Rectal smooth muscle tissue (tissue), 1 donor: ENCODE data around the gene SGK1.
"Not testable (repeated sequence)": the region's sequence is repeated elsewhere in the genome, so short reads cannot be mapped to it uniquely, and the experiment has no call there.

Source experiments
- H3K27ac ChIP-seq: one replicate; pipeline ENCODE4 v1.7.0; 2013; ENCODE audit warnings: low read depth, low read length, inconsistent platforms
- H3K27me3 ChIP-seq: one replicate; pipeline ENCODE4 v1.7.0; 2013; ENCODE audit warnings: low read length; ENCODE audit not compliant: control insufficient read depth, insufficient read depth
- H3K36me3 ChIP-seq: one replicate; pipeline ENCODE4 v1.7.0; 2013; ENCODE audit warnings: low read length; ENCODE audit not compliant: control insufficient read depth, insufficient read depth
- H3K4me1 ChIP-seq: one replicate; pipeline ENCODE4 v1.7.0; 2013; ENCODE audit warnings: low read length; ENCODE audit not compliant: control insufficient read depth, insufficient read depth
- H3K4me3 ChIP-seq: one replicate; pipeline ENCODE4 v1.7.0; 2013; ENCODE audit warnings: low read length
- H3K9ac ChIP-seq: one replicate; pipeline ENCODE4 v1.7.0; 2013; ENCODE audit warnings: low read length

Gene SGK1

GRCh38 chr6:134309983-134310605 lies 7.8 kb downstream of the SGK1 start:
- Histone ChIP-seq H3K4me3 (no peak overlapping the region), H3K4me1 (no peaks in the 10 kb centered on the region), H3K36me3 (no peaks in the 10 kb centered on the region), H3K9ac (no peak overlapping the region), H3K27ac (no peak overlapping the region), H3K27me3 (no peaks in the 10 kb centered on the region)

- Histone ChIP-seq H3K36me3 (no peaks in the 10 kb centered on the region), H3K9ac (no peak overlapping the region), H3K4me1 (no peaks in the 10 kb centered on the region), H3K4me3 (no peak overlapping the region), H3K27ac (no peak overlapping the region), H3K27me3 (no peaks in the 10 kb centered on the region)
Measured at GRCh38 chr6:134309227-134309626, 8.7 kb downstream of the SGK1 start.

DNA sequence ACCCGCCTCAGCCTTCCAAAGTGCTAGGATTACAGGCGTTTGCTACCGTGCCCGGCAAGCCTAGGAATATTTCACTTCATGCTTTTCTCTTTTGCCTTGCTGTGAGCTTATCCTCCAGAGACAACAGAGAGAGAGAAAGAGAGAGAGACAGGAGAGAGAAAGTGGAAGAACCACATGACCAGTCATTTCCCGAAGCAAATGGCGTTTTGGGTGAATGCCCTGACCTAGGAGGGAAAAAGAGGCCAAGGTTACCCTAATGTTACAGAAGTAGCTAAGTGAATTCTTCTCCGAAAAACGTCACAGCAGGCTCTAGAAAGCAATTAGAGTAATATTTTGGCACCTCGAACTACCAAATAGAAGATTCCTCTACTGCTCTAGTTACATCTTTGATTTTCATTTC lies 9.1 kb downstream of the SGK1 start:
- Histone ChIP-seq H3K36me3 (no peaks in the 10 kb centered on the region), H3K4me1 (no peaks in the 10 kb centered on the region), H3K9ac (no peak overlapping the region), H3K27me3 (no peaks in the 10 kb centered on the region), H3K4me3 (no peak overlapping the region), H3K27ac (no peak overlapping the region)

DNA sequence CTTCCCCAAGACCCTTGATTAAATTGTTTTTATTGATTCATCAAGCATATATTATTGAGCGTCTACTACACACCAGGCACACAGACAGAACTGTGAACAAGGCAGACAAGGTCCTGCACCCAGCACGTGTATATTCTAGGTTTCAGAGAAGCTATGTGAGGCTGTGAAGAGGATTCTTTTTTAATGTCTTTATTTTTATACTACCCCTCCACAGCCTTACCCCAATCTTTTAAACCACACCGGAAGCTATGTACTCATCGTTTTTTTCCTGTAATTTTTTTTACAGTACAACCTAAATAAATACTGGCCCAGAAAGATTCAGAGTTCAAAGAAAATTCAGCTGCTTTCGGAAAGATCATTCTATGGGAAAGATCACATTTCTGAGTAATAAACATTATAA lies 10.0 kb downstream of the SGK1 start:
- no peaks in the 10 kb centered on the region for H3K36me3 ChIP-seq
- H3K27me3 ChIP-seq: no peaks in the 10 kb centered on the region
- H3K27ac ChIP-seq: no peak overlapping the region
- H3K9ac ChIP-seq: no peak overlapping the region
- H3K4me3 ChIP-seq: no peak overlapping the region
- H3K4me1 ChIP-seq: no peaks in the 10 kb centered on the region

DNA sequence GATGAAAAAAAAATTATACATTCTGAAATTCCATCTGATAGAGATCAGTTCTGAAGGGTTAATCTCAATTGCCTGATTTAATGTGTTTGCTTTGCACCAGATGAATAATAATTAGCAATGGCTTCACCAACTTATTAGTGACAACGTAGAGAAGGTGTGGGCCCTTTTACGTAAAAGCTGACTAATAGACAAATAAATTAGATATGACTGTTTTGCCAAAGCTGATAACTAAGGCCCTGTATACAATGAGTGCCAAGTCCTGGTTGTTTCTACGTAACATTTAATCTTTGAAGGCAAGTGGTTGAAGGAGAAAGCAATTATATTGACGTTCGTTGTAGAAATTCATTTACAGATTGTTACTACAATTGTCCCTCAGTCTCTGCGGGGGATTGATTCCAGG lies 10.8 kb downstream of the SGK1 start:
- no peak overlapping the region for H3K4me3 ChIP-seq
- no peaks in the 10 kb centered on the region for H3K36me3 ChIP-seq
- no peak overlapping the region for H3K27ac ChIP-seq
- H3K4me1 ChIP-seq: no peaks in the 10 kb centered on the region
- no peaks in the 10 kb centered on the region for H3K27me3 ChIP-seq
- no peak overlapping the region for H3K9ac ChIP-seq

DNA sequence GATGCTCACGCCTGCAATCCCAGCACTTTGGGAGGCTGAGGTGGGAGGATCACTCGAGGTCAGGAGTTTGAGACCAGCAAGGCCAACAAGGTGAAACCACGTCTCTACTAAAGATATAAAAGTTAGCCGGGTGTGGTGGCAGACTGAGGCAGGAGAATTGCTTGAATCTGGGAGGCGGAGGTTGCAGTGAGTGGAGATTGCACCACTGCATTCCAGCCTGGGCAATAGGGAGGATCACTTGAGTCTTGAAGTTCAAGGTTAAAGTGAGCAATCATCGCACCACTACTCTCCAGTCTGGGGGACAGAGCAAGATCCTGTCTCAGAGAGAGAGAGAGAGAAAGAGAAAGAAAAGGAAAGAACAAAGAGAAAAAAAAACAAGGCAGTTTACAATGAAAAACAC lies 13.5 kb downstream of the SGK1 start:
- H3K9ac ChIP-seq, H3K4me1 ChIP-seq, H3K27me3 ChIP-seq, H3K4me3 ChIP-seq, H3K27ac ChIP-seq, H3K36me3 ChIP-seq: not testable (repeated sequence)

- no peak overlapping the region for H3K4me3 ChIP-seq
- H3K9ac ChIP-seq: no peak overlapping the region
- no peaks in the 10 kb centered on the region for H3K4me1 ChIP-seq
- no peaks in the 10 kb centered on the region for H3K27me3 ChIP-seq
- no peaks in the 10 kb centered on the region for H3K36me3 ChIP-seq
- H3K27ac ChIP-seq: no peak overlapping the region
Measured at GRCh38 chr6:134303891-134304290, 14.0 kb downstream of the SGK1 start.

GRCh38 chr6:134299236-134299635 lies 18.7 kb downstream of the SGK1 start:
- no peak overlapping the region for H3K9ac ChIP-seq

DNA sequence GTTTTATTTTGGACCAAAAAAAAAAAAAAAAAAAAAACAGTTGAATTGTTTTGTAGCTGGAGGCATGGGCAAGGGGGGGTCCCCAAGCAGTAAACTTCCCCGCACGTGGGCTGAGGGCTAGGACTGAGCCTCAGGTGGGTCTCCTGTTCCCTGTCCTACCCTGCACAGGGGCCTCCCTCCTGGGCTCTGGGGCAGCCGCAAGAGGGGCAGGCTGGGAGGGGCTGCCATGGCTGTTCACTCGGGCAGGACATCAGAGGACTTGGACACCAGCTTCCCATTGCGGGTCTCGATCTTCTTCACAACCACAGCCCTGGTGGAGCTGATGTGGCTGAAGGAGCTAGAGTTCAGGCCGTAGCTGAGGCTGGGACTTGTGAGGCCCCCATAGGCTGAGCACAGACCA lies 21.1 kb downstream of the SGK1 start:
- H3K36me3 ChIP-seq: no peaks in the 10 kb centered on the region
- H3K27ac ChIP-seq: no peak overlapping the region

More at GRCh38 chr6:134299236-134299635, 18.7 kb downstream of the SGK1 start:
- H3K4me3 ChIP-seq: no peak overlapping the region
- no peak overlapping the region for H3K27ac ChIP-seq
- H3K4me1 ChIP-seq: no peaks in the 10 kb centered on the region
- H3K36me3 ChIP-seq: no peaks in the 10 kb centered on the region
- no peaks in the 10 kb centered on the region for H3K27me3 ChIP-seq

DNA sequence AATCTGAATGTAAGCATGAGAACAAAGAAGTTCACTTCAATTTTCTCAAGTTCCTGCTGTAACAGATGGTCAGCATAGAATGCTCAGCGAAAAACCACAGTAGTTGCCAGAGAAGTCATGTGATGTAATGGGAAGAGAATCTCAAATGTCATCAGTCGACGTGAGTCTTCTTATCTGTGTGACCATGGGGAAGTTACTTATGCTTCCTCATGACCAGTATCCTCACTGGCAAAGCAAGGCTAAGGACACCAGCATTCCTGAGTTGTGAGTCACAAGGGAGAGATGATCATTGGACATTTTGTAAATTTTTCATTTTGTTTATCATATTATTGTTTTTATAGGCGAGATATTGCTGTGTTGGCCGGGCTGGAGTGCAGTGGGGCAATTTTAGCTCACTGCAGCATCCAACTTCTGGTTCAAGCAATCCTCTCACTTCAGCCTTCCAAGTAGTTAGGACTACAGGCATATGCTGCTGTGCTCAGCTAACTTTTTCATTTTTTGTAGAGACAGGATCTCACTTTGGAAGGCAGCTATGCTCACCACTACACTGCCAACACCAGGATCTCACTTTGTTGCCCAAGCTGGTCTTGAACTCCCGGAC lies 21.9 kb downstream of the SGK1 start:
- no peaks in the 10 kb centered on the region for H3K36me3 ChIP-seq
- H3K4me3 ChIP-seq: no peak overlapping the region
- H3K4me1 ChIP-seq: no peaks in the 10 kb centered on the region
- no peak overlapping the region for H3K27ac ChIP-seq
- no peaks in the 10 kb centered on the region for H3K27me3 ChIP-seq
- H3K9ac ChIP-seq: no peak overlapping the region

More for the DNA sequence above, 21.1 kb downstream of the SGK1 start:
- no peaks in the 10 kb centered on the region for H3K4me1 ChIP-seq
- H3K4me3 ChIP-seq: no peak overlapping the region
- H3K9ac ChIP-seq: no peak overlapping the region
- no peaks in the 10 kb centered on the region for H3K27me3 ChIP-seq

DNA sequence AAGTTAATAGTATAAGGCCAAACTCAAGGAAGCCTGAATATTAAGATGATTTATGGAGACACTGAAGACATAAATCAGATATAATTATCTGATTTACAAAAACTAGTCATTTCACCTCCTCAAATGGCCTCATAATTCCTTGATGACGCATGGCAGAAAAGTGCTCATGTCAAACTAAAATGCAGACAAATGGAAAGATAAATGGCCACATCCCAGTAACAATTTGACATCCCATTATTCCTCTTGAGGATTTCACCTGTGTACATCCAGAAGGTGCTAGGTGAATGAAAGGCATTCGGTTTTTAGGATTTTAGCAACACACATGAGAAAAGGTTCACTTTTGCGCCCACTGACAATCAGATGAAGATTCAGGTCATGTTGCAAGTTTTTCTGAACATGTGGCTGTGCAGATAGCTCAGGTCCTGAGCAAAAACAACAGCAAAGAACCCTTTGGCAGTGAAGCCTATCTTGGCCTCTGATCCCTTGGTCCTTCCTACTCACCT lies 24.2 kb downstream of the SGK1 start:
- Histone ChIP-seq H3K27me3 (no peaks in the 10 kb centered on the region), H3K4me3 (no peak overlapping the region), H3K27ac (no peak overlapping the region), H3K4me1 (no peaks in the 10 kb centered on the region), H3K36me3 (no peaks in the 10 kb centered on the region), H3K9ac (no peak overlapping the region)

DNA sequence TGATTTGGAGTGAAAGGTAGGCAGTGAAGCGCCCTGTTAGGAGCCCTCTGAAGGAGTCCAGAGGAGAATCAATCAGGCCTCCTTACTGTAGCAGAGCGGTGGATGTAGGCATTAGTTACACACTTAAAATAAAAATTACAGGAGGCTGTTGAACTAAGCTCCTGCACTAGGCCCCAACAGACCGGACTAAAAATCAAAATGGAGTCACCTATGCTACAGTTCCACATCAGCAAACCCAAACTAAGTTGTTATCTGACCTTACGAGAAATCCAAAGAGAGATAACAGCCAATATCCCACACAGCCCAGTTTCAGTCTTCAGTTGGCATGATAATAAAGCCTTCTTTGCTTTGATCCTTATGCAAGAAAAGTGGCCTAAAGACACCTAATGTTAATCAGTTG lies 26.8 kb downstream of the SGK1 start:
- H3K9ac ChIP-seq: no peak overlapping the region
- no peaks in the 10 kb centered on the region for H3K36me3 ChIP-seq
- no peak overlapping the region for H3K27ac ChIP-seq
- no peaks in the 10 kb centered on the region for H3K4me1 ChIP-seq
- H3K4me3 ChIP-seq: no peak overlapping the region
- H3K27me3 ChIP-seq: no peaks in the 10 kb centered on the region

DNA sequence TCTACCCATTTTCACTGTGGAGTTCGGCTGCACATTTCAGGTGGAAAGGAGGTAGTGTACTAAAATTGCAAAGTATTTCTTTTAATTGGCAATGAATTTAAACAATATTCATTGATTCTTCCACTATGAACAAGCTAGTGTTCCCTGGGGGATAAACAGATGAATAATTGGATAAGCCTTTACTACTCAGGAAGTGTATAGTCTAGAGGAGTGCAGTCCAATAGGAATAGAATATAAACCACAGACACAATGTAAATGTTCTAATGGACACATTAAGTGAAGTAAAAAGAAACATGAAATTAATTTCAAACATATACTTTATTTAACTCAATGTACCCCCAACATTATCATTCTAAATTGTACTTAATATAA lies 28.7 kb downstream of the SGK1 start:
- Histone ChIP-seq H3K9ac (no peak overlapping the region), H3K4me1 (no peaks in the 10 kb centered on the region), H3K4me3 (no peak overlapping the region), H3K36me3 (no peaks in the 10 kb centered on the region), H3K27ac (no peak overlapping the region), H3K27me3 (no peaks in the 10 kb centered on the region)
